CD4-positive, alpha-beta T cell (primary cell): Measurements from ENCODE around the gene CD72. TPM values are rescaled to one million over a fixed set of nuclear protein-coding genes. Genes with fewer than 3 reads are reported as not detected.

Experiments
- ATAC-seq: fragments of 200-7000 bp; cut with Tn5 transposase; one replicate; pipeline ENCODE4 v1.10.0; 2022; ENCODE audit warnings: mild to moderate bottlenecking; ENCODE audit not compliant: poor library complexity
- CTCF ChIA-PET: fragments of 350-600 bp; sonication (Branson Sonifier 250); formaldehyde crosslinking; loops from one replicate; lab custom pipeline; 2021; ENCODE audit warnings: antibody characterized with exemption, inconsistent platforms; lab: Charles Lee
- POLR2A ChIA-PET: fragments of 350-600 bp; sonication (Branson Sonifier 250); formaldehyde crosslinking; loops from one replicate; lab custom pipeline; 2021; ENCODE audit warnings: antibody characterized with exemption, inconsistent platforms; lab: Charles Lee
- DNase-seq, 14 experiments: peaks; one replicate each; pipeline ENCODE4 v3.0.0-alpha.2; 2013 to 2020; ENCODE audit warnings: mixed read lengths in 2 of 14
- H3K27ac ChIP-seq, 2 donors: one replicate each; pipeline versions ENCODE4 v1.5.1 to v1.7.0; 2013; ENCODE audit warnings: low read length in 2 of 2, low read depth in 1 of 2, mild to moderate bottlenecking in 1 of 2
- H3K27me3 ChIP-seq, 2 experiments: 1 replicate in 1 of 2; 2 replicates in 1 of 2; pipeline versions ENCODE4 v1.6.1 to v1.7.0; 2013; ENCODE audit warnings: low read length in 2 of 2, control low read depth in 1 of 2, mild to moderate bottlenecking in 1 of 2, moderate library complexity in 1 of 2; ENCODE audit not compliant: insufficient read depth in 2 of 2, control insufficient read depth in 1 of 2
- H3K36me3 ChIP-seq: one replicate; pipeline ENCODE4 v1.6.1; 2013; ENCODE audit warnings: low read length, control low read depth; ENCODE audit not compliant: insufficient read depth
- H3K4me1 ChIP-seq: one replicate; pipeline ENCODE4 v1.6.1; 2013; ENCODE audit warnings: low read length, control low read depth; ENCODE audit not compliant: insufficient read depth
- H3K4me3 ChIP-seq: one replicate; pipeline ENCODE4 v1.5.1; 2013; ENCODE audit warnings: mild to moderate bottlenecking, low read length, moderate library complexity
- H3K9me3 ChIP-seq, 2 experiments: 1 replicate in 1 of 2; 2 replicates in 1 of 2; pipeline versions ENCODE4 v1.6.1 to v1.7.0; 2013; ENCODE audit warnings: low read length in 2 of 2, mild to moderate bottlenecking in 2 of 2, control low read depth in 1 of 2, moderate library complexity in 1 of 2; ENCODE audit not compliant: control insufficient read depth in 1 of 2, insufficient read depth in 1 of 2
- H3K27ac Mint-ChIP-seq: one replicate; pipeline ENCODE4 v1.8.0; 2020; ENCODE audit warnings: mixed read lengths
- H3K27me3 Mint-ChIP-seq: one replicate; pipeline ENCODE4 v1.8.0; 2021; ENCODE audit warnings: mixed read lengths
- H3K36me3 Mint-ChIP-seq: one replicate; pipeline ENCODE4 v1.8.0; 2021; ENCODE audit warnings: low read depth, mixed read lengths
- H3K4me1 Mint-ChIP-seq: one replicate; pipeline ENCODE4 v1.8.0; 2021; ENCODE audit warnings: low read depth, mixed read lengths
- H3K4me3 Mint-ChIP-seq: one replicate; pipeline ENCODE4 v1.8.0; 2020; ENCODE audit warnings: mild to moderate bottlenecking, mixed read lengths
- H3K9me3 Mint-ChIP-seq: one replicate; pipeline ENCODE4 v1.8.0; 2020; ENCODE audit warnings: mixed read lengths
- intact Hi-C, 2 experiments: fragments of 100-400 bp; cut with DNase I in 1 of 2; cut with micrococcal nuclease in 1 of 2; formaldehyde crosslinking; loops; one replicate each; pipeline versions ENCODE4 v1.15.1 to v1.9.0; 2023 to 2025; cut with DNase I, micrococcal nuclease
- total RNA-seq, 174 experiments: library from RNA in 2 of 174; stranded (reverse) in 2 of 174; gene quantifications; one replicate each; pipeline ENCODE4 v1.2.3 and lab custom pipeline; 2021 to 2026
- TF ChIP-seq, protein P1 (sequence below): fragments of 200-600 bp; IDR thresholded peaks from one replicate; pipeline ENCODE4 v1.8.0; 2022; ENCODE audit warnings: antibody characterized with exemption, mild to moderate bottlenecking

CD72 gene
- total RNA-seq, 2 experiments from 2014 or later, result 2.3 to 3.6 TPM

DNA sequence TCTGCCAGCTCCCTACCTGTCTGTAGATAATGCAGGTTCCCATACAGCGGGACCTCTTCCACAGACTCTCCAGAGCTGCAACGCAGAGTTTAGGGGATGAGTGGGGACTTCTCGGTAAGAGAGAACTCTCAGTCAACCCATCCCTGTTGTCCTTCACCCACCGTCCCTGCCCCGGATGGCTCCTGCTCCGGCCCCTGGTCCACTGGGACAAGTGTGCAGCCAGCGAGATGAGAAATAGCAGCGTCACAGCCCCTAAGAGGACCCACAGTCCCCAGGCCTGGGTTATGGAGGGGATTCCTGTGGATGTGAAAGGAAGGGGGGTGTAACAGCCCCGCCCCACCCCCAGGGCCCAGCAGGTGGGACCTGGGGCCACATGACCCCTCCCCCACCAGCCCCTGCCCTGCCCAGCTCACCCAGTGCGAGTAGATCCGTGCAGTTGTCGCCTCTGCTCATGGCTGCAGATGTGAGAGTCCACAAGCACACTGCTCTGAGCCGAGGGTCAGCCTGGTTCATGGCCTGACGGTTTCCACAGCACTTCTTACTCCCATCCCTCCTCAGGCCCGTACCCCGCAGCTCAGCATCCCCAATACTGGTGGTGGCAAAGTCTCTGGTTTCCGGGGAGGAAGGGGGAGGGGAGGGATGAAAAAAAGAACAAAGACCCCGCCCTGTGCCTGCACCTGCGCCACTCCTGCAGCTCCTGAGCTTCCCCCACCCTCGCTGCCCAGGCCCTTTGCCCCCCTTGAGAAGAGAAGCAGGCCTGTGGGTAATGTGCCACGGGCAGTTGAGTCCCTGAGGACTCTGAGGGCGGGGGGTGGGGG lies 32.3 kb upstream of the CD72 start, which contains the start of gene SIT1:
Gene SIT1 (minus strand): TSS at position 591 of the 818 bp plus-strand sequence. CDS start 78 bp downstream, at position 513.
- DNase-seq (peak in 8 of 14 experiments; percentile 20 to 73 (median 51)), ATAC-seq (no peak)
- Histone ChIP-seq H3K27ac (peak within 1 kb of the TSS; percentile 64 to 75), H3K4me3 (peak within 1 kb of the TSS; percentile 79), H3K27me3 (no peaks in the 10 kb centered on the region), H3K9me3 (no peaks in the 10 kb centered on the region), H3K36me3 (peaks cover 8% of the 10 kb centered on the region), H3K4me1 (peaks cover 79% of the 10 kb centered on the region)
- Mint-ChIP-seq H3K9me3 (no peaks in the 10 kb centered on the region), H3K4me1 (peaks cover 65% of the 10 kb centered on the region), H3K4me3 (peak within 1 kb of the TSS; percentile 94), H3K36me3 (peaks cover 32% of the 10 kb centered on the region), H3K27ac (peak within 1 kb of the TSS; percentile 94), H3K27me3 (no peaks in the 10 kb centered on the region)
- TF ChIP-seq, protein P1, sequence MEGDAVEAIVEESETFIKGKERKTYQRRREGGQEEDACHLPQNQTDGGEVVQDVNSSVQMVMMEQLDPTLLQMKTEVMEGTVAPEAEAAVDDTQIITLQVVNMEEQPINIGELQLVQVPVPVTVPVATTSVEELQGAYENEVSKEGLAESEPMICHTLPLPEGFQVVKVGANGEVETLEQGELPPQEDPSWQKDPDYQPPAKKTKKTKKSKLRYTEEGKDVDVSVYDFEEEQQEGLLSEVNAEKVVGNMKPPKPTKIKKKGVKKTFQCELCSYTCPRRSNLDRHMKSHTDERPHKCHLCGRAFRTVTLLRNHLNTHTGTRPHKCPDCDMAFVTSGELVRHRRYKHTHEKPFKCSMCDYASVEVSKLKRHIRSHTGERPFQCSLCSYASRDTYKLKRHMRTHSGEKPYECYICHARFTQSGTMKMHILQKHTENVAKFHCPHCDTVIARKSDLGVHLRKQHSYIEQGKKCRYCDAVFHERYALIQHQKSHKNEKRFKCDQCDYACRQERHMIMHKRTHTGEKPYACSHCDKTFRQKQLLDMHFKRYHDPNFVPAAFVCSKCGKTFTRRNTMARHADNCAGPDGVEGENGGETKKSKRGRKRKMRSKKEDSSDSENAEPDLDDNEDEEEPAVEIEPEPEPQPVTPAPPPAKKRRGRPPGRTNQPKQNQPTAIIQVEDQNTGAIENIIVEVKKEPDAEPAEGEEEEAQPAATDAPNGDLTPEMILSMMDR, result no peak
- intact Hi-C loops, result loop anchor here in 1 of 2 experiments (5.0 kb wide), 1 partner anchor 162 kb away; the partner anchor contains the start of gene SPAG8
- POLR2A ChIA-PET, result interaction anchor here (0.9 to 6.3 kb wide), 14 partner anchors 7 to 162 kb away, joined by 3 to 175 read pairs (median 8); partner anchors contain the start of genes ARHGEF39, CCDC107, CREB3 and RMRP
- CTCF ChIA-PET, result interaction anchor here (2.2 to 7.8 kb wide), 3 partner anchors 9 to 47 kb away, joined by 6 to 94 read pairs (median 14); partner anchors contain the start of genes CCDC107 and RMRP

DNA sequence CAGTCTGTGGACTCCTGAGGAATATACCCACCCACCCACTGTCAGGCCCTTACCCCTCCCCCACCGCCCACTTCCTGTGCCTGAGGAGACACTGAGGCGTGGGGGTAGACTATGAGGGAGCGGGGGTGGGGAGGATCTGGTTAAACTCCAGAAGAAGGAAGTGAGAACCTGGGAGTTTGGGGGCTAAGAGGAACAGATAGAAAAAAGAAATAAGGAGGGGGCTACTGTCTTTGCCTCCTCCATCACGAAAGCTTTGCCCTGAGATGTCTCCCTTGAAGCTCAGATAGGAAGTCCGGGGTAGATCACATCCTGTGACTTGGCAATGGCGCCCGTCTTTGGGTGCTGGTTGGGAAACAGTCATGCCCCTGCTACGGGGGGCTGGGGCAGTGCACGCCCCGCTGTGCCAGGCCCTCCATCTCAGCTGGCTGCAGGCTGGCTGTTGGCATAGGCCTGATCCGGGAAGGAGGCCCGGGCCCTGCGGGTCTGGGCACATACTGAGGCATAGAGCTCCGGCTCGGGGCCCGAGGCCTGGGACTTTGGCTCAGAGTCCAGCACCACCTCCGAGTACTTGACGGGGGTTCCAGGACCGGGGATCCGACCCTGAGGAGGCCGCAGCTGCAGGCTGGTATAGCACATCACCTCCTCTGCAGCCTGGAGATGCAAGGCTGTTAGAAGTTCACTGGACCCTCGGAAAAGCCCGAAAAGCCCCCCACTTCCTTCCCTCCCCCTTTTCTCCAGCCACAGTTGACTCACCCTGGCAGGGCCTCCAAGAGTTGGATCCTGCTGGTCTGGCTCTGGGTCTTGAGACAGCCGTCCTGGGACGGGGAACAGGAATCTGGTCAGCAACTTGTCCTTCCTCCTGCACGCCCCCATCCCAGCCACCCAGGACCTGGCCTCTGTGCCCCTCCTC lies 31.5 kb upstream of the CD72 start:
- Mint-ChIP-seq H3K27ac (peak overlapping the region; percentile 94), H3K4me1 (peaks cover 70% of the 10 kb centered on the region), H3K36me3 (peaks cover 32% of the 10 kb centered on the region), H3K4me3 (peak overlapping the region; percentile 94), H3K27me3 (no peaks in the 10 kb centered on the region), H3K9me3 (no peaks in the 10 kb centered on the region)
- intact Hi-C loops, result loop anchor here (5.0 kb wide), 2 partner anchors 98 to 163 kb away; partner anchors contain the start of genes GBA2 (in 1 of the 2), RGP1 (in 1 of the 2) and SPAG8 (in 1 of the 2)
- ChIA-PET CTCF (interaction anchor here (2.2 to 7.8 kb wide), 4 partner anchors 10 to 81 kb away, joined by 6 to 94 read pairs (median 27); partner anchors contain the start of genes CCDC107, CREB3, RMRP and TLN1), POLR2A (interaction anchor here (1.4 to 6.3 kb wide), 12 partner anchors 7 to 163 kb away, joined by 3 to 175 read pairs (median 10); partner anchors contain the start of genes ARHGEF39, CCDC107, CREB3 and RMRP)
- H3K27me3 ChIP-seq, result no peaks in the 10 kb centered on the region
- peaks cover 85% of the 10 kb centered on the region for H3K4me1 ChIP-seq
- no peaks in the 10 kb centered on the region for H3K9me3 ChIP-seq
- peak in 9 of 14 experiments; percentile 29 to 71 (median 49) for DNase-seq
- H3K27ac ChIP-seq, result peak overlapping the region; percentile 64 to 75
- TF ChIP-seq, protein P1, result no peak
- H3K36me3 ChIP-seq, result peaks cover 8% of the 10 kb centered on the region
- ATAC-seq, result peak; percentile 10
- H3K4me3 ChIP-seq, result peak overlapping the region; percentile 79
